Adipocyte (in vitro differentiated cells): ENCODE data around the gene CUBN.
A peak's percentile ranks its signal among the peaks of the same experiment; 100 is the strongest.

Experiments
- DNase-seq: peaks from one replicate; pipeline ENCODE4 v3.0.0-alpha.2; 2015; ENCODE audit warnings: low read depth
- H3K27me3 ChIP-seq: replicated peaks from 2 replicates; pipeline ENCODE4 v1.7.0; 2013; ENCODE audit warnings: mild to moderate bottlenecking, low read length, moderate library complexity; ENCODE audit not compliant: control insufficient read depth, insufficient read depth
- H3K36me3 ChIP-seq: 2 replicates; pipeline ENCODE4 v1.7.0; 2013; ENCODE audit warnings: low read length, mild to moderate bottlenecking, moderate library complexity; ENCODE audit not compliant: control insufficient read depth, insufficient read depth, severe bottlenecking
- H3K4me1 ChIP-seq: 2 replicates; pipeline ENCODE4 v1.7.0; 2013; ENCODE audit warnings: mild to moderate bottlenecking, low read length, moderate library complexity; ENCODE audit not compliant: control insufficient read depth, insufficient read depth
- H3K4me3 ChIP-seq: 2 replicates; pipeline ENCODE4 v1.7.0; 2013; ENCODE audit warnings: mild to moderate bottlenecking, low read length, moderate library complexity
- H3K9ac ChIP-seq: 2 replicates; pipeline ENCODE4 v1.7.0; 2013; ENCODE audit warnings: mild to moderate bottlenecking, low read length, moderate library complexity
- H3K9me3 ChIP-seq: 2 replicates; pipeline ENCODE4 v1.7.0; 2013; ENCODE audit warnings: mild to moderate bottlenecking, low read length, moderate library complexity; ENCODE audit not compliant: control insufficient read depth

Gene CUBN

DNA sequence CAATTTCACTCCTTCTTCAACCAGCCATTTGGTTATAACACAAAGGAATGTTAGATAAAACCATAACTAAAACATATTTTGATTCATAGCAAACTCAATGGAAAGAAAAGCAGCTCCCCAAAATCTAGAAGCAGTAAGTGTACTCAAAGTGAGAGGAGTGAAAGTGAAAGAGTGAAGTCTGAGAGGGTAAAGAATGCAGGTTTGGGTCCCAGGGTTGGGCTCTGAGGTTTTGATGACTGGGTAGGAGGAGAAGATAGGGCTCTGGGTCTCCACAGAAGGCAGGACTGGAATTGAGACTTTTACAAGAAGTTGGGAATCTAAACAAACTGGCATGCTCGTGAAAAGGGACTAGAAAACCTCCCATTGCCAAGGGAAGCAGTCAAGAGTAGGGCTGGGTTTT lies 227.0 kb downstream of the CUBN start:
- no peak for DNase-seq
- H3K4me3 ChIP-seq = no peak overlapping the region
- peaks cover 22% of the 10 kb centered on the region for H3K4me1 ChIP-seq
- H3K9me3 ChIP-seq = peaks cover 10% of the 10 kb centered on the region
- H3K36me3 ChIP-seq = no peaks in the 10 kb centered on the region
- H3K9ac ChIP-seq = no peak overlapping the region
- no peaks in the 10 kb centered on the region for H3K27me3 ChIP-seq

DNA sequence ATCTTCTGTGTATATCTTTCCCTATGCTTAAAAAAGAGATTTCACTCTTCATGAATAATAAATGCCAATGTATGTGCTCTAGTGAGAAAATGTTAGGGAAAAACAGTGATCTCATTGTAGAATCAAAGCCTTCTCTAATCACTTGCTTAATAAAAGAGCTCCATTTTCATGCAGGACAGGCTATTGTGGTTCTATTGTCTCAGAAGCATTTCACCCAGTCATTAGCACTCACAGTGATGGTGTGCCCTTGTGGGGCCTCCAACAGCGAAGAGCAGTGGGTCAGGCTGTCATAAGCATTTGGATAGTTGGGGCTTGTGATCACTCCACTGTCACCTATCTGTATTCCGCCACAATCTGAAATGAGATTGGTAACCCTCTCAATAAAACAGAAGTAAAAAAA lies 228.5 kb downstream of the CUBN start:
- H3K36me3 ChIP-seq = no peaks in the 10 kb centered on the region
- no peak for DNase-seq
- H3K4me1 ChIP-seq = peaks cover 20% of the 10 kb centered on the region
- H3K27me3 ChIP-seq = no peaks in the 10 kb centered on the region
- no peak overlapping the region for H3K9ac ChIP-seq
- peaks cover 10% of the 10 kb centered on the region for H3K9me3 ChIP-seq
- no peak overlapping the region for H3K4me3 ChIP-seq

DNA sequence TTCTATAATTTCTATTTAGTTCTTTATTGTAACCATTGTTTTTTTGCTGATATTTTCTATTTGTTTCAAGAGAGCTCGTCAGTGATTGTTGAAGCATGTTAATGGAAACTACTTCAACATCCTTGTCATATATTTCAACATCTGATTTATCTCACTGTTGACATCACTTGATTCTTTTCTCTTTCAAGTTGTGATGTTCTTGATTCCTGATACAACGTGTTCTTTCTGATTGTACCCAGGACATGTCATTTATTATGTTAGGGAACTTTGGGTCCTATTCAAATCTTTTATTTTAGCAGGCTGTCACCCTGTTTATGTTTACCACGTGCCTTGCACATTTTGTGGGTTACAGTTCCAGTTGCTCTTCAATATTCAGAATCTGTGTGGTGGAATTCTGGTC lies 232.6 kb downstream of the CUBN start:
- no peak overlapping the region for H3K9ac ChIP-seq
- peaks cover 19% of the 10 kb centered on the region for H3K4me1 ChIP-seq
- no peak for DNase-seq
- no peaks in the 10 kb centered on the region for H3K9me3 ChIP-seq
- no peaks in the 10 kb centered on the region for H3K27me3 ChIP-seq
- no peaks in the 10 kb centered on the region for H3K36me3 ChIP-seq
- H3K4me3 ChIP-seq = no peak overlapping the region

DNA sequence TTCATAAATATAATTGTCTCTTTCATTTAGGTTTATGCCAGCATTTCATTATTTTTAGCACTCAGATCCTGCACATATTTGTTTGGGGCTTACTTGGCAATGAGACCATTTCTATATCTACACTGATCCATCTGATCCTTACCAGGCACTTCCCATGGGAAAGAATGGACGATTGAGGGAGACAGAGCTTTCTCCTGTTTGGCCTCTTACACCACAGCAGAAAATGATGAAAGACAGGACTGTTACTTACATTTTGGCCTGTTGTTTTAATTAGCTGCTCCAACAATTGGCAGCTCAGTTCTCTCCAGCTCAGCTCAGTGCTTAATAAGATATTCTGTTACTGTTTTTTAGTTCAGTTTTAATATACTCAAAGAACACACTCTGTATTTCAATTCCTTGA lies 234.8 kb downstream of the CUBN start:
- H3K4me1 ChIP-seq = peaks cover 27% of the 10 kb centered on the region
- H3K4me3 ChIP-seq = no peak overlapping the region
- no peaks in the 10 kb centered on the region for H3K36me3 ChIP-seq

DNA sequence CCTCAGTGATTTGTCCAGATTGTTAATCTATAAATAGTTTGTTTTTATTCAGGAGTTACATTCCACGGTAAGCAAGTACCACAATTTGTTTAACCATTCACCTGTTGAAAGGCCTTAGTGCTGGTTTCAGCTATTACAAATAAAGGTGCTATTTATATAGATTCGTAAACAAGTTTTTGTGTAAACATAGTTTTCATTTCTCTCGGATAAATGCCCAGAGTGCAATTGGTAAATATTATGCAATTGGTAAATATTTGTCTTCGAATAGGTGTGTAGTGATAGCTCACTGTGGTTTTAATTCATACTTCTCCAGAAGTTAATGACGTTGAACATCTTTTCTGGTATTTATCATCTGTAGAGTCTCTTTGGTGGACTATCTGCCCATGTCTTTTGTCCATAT lies 235.9 kb downstream of the CUBN start:
- Histone ChIP-seq H3K27me3 (no peaks in the 10 kb centered on the region), H3K9me3 (no peaks in the 10 kb centered on the region), H3K4me3 (no peak overlapping the region), H3K9ac (no peak overlapping the region), H3K4me1 (peaks cover 27% of the 10 kb centered on the region), H3K36me3 (no peaks in the 10 kb centered on the region)
- no peak for DNase-seq

More for the DNA sequence above, 234.8 kb downstream of the CUBN start:
- no peaks in the 10 kb centered on the region for H3K27me3 ChIP-seq
- no peaks in the 10 kb centered on the region for H3K9me3 ChIP-seq
- no peak for DNase-seq
- no peak overlapping the region for H3K9ac ChIP-seq

DNA sequence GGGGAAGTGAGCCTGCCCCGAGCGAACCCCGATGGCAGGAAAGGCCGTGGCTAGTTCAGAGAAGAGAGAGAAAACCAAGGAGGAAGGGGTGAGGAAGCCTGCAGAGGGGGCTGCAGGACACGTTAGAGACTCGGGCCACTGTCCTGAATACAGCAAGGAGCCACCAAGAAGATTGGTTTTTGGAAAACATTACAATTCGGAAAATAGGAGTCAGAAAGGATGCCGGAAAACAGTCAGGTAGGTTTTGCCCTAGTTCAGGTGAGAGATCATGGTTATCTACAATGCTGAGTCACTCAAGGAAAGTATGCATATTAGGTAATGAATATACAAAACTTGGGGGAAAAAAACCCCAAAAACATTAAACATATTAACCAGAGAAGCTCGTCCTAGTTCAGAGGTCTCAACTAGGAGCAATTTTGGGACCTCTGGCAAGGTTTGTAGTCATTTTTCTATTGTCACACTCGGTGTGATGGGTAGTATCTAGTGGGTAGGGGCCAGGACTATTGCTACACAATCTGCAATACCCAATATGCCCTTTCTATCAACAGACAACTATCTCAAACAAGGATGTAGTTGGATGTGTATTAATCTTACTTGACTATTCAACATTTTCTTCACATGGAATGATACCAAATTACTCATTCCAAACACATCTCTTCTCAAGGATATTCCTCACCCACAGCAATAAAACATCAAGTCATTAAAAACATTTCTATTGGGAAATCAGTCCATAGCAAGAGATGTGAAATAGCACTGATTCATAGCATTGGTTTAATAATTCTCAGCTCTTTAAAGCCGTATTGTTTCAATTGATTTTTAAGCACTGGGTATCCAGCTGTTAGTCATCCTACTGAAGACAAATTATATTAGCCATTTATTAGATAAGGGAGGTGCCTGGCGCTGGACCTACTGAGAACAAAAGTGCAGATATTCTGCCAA lies 238.0 kb downstream of the CUBN start:
- Histone ChIP-seq H3K9me3 (no peaks in the 10 kb centered on the region), H3K27me3 (no peaks in the 10 kb centered on the region), H3K9ac (peak overlapping the region; percentile 44), H3K4me1 (peaks cover 27% of the 10 kb centered on the region), H3K36me3 (no peaks in the 10 kb centered on the region), H3K4me3 (no peak overlapping the region)
- DNase-seq = peak; percentile 44

DNA sequence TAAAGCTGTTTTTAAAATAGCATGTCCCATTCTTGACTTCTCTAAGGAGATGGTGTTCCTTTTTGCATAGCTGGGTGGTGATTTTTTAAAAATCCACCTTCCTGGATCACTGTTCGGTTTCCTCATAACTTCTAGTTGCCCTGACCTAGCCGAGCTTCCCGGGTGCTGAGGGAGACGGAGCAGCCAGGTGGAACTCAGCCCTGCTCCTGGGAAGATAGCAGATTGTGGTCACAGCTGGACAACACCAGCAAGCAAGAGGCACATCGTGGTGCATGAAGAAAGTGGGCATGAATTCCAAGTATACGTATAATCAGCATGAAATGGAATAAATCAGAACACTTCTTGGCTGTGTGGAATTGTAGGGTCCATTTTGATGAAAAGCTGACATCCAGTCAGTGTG lies 238.9 kb downstream of the CUBN start:
- H3K4me3 ChIP-seq = no peak overlapping the region
- H3K36me3 ChIP-seq = no peaks in the 10 kb centered on the region
- no peaks in the 10 kb centered on the region for H3K9me3 ChIP-seq
- no peaks in the 10 kb centered on the region for H3K27me3 ChIP-seq
- peaks cover 27% of the 10 kb centered on the region for H3K4me1 ChIP-seq
- DNase-seq = no peak
- no peak overlapping the region for H3K9ac ChIP-seq

DNA sequence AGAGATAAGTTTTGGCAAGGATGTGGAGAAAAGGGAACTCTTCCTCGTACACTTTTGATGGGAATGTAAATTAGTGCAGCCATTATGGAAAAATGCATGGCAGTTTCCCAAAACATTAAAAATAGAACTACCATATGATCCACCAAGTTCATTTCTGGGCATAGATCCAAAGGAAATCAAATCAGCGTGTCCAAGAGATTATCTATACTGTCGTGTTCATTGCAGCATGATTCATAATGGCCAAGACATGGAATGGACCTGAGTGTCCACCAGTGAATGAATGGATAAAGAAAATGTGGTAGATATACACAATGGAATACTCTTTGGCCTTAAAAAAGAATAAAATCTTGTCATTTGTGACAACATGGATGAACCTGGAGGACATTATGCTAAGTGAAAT lies 242.0 kb downstream of the CUBN start:
- no peak overlapping the region for H3K9ac ChIP-seq
- H3K9me3 ChIP-seq = no peaks in the 10 kb centered on the region
- no peak overlapping the region for H3K4me3 ChIP-seq
- peaks cover 13% of the 10 kb centered on the region for H3K4me1 ChIP-seq
- H3K36me3 ChIP-seq = no peaks in the 10 kb centered on the region
- DNase-seq = peak; percentile 72
- no peaks in the 10 kb centered on the region for H3K27me3 ChIP-seq

DNA sequence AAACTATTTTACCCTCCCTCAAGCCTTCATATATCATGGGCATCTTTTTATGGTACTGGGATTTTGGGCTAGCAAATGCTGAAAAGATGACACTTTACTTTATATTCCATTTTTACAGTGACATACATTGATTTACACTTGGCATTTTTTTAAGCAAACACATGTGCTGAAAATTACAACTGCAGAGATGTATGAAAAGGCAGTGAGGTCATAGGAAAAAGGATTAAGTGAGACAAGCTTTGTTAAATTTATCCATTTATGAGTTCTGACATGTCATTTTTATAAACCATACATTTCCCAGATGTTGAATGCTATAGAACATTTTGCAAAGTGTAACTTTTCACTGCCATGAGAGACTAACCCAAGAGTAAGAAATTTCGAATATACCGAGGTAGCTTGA lies 243.6 kb downstream of the CUBN start:
- H3K4me1 ChIP-seq = peaks cover under 1% of the 10 kb centered on the region
- no peaks in the 10 kb centered on the region for H3K36me3 ChIP-seq
- H3K27me3 ChIP-seq = no peaks in the 10 kb centered on the region
- peak; percentile 39 for DNase-seq
- H3K9me3 ChIP-seq = no peaks in the 10 kb centered on the region
- no peak overlapping the region for H3K9ac ChIP-seq
- H3K4me3 ChIP-seq = no peak overlapping the region

DNA sequence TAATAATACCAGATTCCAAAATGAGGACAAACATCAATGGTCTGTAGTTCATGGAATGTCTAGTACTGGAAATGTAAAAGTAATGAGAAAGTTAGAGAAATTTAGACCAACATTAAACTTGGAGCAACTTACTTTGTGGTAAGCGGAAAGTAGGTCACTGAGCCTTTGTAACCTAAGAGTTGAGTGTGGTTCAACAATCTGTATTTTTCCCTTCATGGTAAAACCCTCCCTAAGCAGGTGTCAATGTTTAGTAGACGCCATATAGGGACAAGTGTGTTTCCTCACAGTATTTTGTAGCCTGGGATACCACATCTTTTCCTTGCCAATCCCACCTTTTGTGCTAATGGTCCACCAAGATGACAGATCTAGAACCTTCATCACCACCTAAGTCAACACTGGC lies 245.1 kb downstream of the CUBN start:
- no peaks in the 10 kb centered on the region for H3K9me3 ChIP-seq
- H3K4me1 ChIP-seq = no peaks in the 10 kb centered on the region
- no peak overlapping the region for H3K9ac ChIP-seq
- H3K4me3 ChIP-seq = no peak overlapping the region
- H3K36me3 ChIP-seq = no peaks in the 10 kb centered on the region
- H3K27me3 ChIP-seq = no peaks in the 10 kb centered on the region
- no peak for DNase-seq

DNA sequence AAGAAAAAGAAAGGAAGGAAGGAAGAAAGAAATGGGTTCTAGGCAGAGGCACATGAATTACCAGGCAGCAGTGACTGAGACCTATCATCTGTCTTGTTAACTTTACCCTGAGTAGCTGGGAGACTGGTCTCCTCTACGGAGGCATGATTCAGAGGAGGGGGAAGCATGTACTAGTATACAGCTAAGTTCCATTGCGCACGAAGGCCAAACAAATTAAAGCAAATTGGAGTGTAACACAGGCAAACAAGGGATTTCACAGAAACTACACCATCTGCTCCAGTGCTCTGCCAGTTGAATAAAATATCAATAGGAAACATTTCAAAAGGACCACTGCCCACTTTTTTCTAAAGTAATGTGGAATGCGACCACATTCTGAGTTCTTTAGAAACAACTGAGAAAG lies 246.5 kb downstream of the CUBN start:
- no peaks in the 10 kb centered on the region for H3K9me3 ChIP-seq
- no peaks in the 10 kb centered on the region for H3K27me3 ChIP-seq
- H3K9ac ChIP-seq = no peak overlapping the region
- H3K4me3 ChIP-seq = no peak overlapping the region
- no peaks in the 10 kb centered on the region for H3K36me3 ChIP-seq
- no peaks in the 10 kb centered on the region for H3K4me1 ChIP-seq
- DNase-seq = no peak

DNA sequence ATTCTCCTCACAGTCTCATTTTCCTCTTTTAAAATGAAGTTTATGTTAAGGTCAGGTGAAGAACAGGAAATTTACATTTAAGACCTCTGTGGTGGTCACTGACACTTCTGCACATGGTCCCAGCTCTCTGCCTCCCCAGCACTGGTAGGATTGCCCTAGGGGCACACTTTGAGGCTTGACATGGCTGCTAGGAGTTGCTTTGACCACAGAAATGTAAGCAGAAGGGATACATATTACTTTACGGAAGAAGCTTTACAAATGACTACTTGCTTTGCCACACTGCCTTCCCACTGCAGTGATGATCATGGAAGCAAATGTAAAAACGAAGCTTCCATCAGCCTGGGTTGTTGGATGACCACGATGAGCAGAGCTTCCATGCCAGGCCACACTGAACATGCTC lies 259.3 kb downstream of the CUBN start:
- no peak overlapping the region for H3K4me3 ChIP-seq
- no peaks in the 10 kb centered on the region for H3K9me3 ChIP-seq
- no peak overlapping the region for H3K9ac ChIP-seq
- H3K4me1 ChIP-seq = peaks cover 15% of the 10 kb centered on the region
- H3K27me3 ChIP-seq = no peaks in the 10 kb centered on the region
- no peak for DNase-seq
- no peaks in the 10 kb centered on the region for H3K36me3 ChIP-seq
